Measurements from ENCODE around the gene GSC2.

Gene GSC2

GRCh38 chr22:19178065-19178656 is 28.1 kb upstream of the GSC2 start:
- peak overlapping the region; percentile 75 for H3K27ac ChIP-seq (replicated peaks)
- TF ChIP-seq REST (IDR thresholded peaks at IDR 0.05; ENCODE audit: insufficient replicate concordance, low read depth), result no peak
- TF ChIP-seq CTCF (IDR thresholded peaks at IDR 0.05; ENCODE audit: insufficient read depth, low read length), result no peak
- no peak for TF ChIP-seq GABPA (IDR thresholded peaks at IDR 0.05; ENCODE audit: low read depth)
- no peak for TF ChIP-seq SPI1 (IDR thresholded peaks at IDR 0.05; ENCODE audit: borderline replicate concordance, low read depth)
- no peak for TF ChIP-seq POLR2AphosphoS5 (IDR thresholded peaks at IDR 0.05; ENCODE audit: low read depth)

GRCh38 chr22:19177164-19178064 is 27.3 kb upstream of the GSC2 start:
- no peak for TF ChIP-seq SPI1 (IDR thresholded peaks at IDR 0.05; ENCODE audit: borderline replicate concordance, low read depth)
- TF ChIP-seq POLR2AphosphoS5 (IDR thresholded peaks at IDR 0.05; ENCODE audit: low read depth), result peak; percentile 31; the same call in 1 of the 2 replicates
- Histone ChIP-seq H3K4me3 (replicated peaks; ENCODE audit: insufficient read depth, low read length) (peak overlapping the region; percentile 72), H3K27me3 (ENCODE audit: insufficient read depth, poor library complexity, severe bottlenecking) (no peaks in the 10 kb centered on the region), H3K27ac (replicated peaks) (peak overlapping the region; percentile 47)
- DNase-seq (ENCODE audit: low read depth in 1 of 2, low spot score in 1 of 2), result no peak

More at GRCh38 chr22:19178065-19178656, 28.1 kb upstream of the GSC2 start:
- peak; percentile 35 to 65 for DNase-seq (ENCODE audit: low read depth in 1 of 2, low spot score in 1 of 2)
- Histone ChIP-seq H3K4me3 (replicated peaks; ENCODE audit: insufficient read depth, low read length) (peak overlapping the region; percentile 72), H3K27me3 (ENCODE audit: insufficient read depth, poor library complexity, severe bottlenecking) (no peaks in the 10 kb centered on the region)

- Histone ChIP-seq H3K27me3 (ENCODE audit: insufficient read depth, poor library complexity, severe bottlenecking) (no peaks in the 10 kb centered on the region), H3K27ac (replicated peaks) (no peak overlapping the region), H3K4me3 (replicated peaks; ENCODE audit: insufficient read depth, low read length) (no peak overlapping the region)
- no peak for TF ChIP-seq GABPA (IDR thresholded peaks at IDR 0.05; ENCODE audit: low read depth)
- no peak for TF ChIP-seq POLR2AphosphoS5 (IDR thresholded peaks at IDR 0.05; ENCODE audit: low read depth)
- TF ChIP-seq CTCF (IDR thresholded peaks at IDR 0.05; ENCODE audit: insufficient read depth, low read length), result no peak
- no peak for DNase-seq (ENCODE audit: low read depth in 1 of 2, low spot score in 1 of 2)
Observed at GRCh38 chr22:19176732-19177131, 26.6 kb upstream of the GSC2 start.

DNA sequence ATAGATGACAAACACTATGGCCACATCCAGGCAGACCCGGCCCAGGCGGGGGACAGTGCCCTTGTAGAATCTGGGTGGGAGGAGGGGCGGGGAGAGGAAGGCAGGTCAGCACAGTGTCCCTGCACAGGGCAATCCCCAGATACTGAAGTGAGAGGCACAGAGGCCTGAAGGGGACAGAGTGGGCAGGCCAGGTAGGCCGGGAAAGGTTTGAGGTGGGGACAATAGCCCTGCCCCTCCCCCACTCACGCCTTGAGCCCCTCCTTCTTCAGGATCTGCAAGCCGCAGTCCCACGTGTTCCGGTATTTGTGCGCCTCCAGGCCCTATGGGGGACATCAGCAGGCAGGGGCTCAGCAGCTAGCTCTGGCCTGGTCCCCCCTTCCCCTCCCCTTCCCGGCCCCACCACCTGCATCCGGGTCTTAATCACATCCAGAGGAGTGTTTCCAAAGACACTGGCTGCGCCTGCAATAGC is 26.1 kb upstream of the GSC2 start:
- H3K4me3 ChIP-seq (replicated peaks; ENCODE audit: insufficient read depth, low read length), result no peak overlapping the region
- no peak for DNase-seq (ENCODE audit: low read depth in 1 of 2, low spot score in 1 of 2)
- TF ChIP-seq REST (IDR thresholded peaks at IDR 0.05; ENCODE audit: insufficient replicate concordance, low read depth), result no peak
- no peak for TF ChIP-seq CTCF (IDR thresholded peaks at IDR 0.05; ENCODE audit: insufficient read depth, low read length)
- 0 out of 2 replicates have a peak, but pooled peaks have one; percentile 3 for TF ChIP-seq POLR2AphosphoS5 (IDR thresholded peaks at IDR 0.05; ENCODE audit: low read depth)
- no peak for TF ChIP-seq GABPA (IDR thresholded peaks at IDR 0.05; ENCODE audit: low read depth)
- TF ChIP-seq SPI1 (IDR thresholded peaks at IDR 0.05; ENCODE audit: borderline replicate concordance, low read depth), result no peak
- H3K27me3 ChIP-seq (ENCODE audit: insufficient read depth, poor library complexity, severe bottlenecking), result no peaks in the 10 kb centered on the region
- H3K27ac ChIP-seq (replicated peaks), result no peak overlapping the region

Measured in HL-60 (cell line).